ENCODE data around the gene SATB2. TPM values are rescaled to one million over a fixed set of nuclear protein-coding genes. Genes with fewer than 3 reads are reported as not detected.

SATB2 gene
- total and polyA plus RNA-seq, 12 donors = 3.4 to 18.3 (median 10.1) TPM

DNA sequence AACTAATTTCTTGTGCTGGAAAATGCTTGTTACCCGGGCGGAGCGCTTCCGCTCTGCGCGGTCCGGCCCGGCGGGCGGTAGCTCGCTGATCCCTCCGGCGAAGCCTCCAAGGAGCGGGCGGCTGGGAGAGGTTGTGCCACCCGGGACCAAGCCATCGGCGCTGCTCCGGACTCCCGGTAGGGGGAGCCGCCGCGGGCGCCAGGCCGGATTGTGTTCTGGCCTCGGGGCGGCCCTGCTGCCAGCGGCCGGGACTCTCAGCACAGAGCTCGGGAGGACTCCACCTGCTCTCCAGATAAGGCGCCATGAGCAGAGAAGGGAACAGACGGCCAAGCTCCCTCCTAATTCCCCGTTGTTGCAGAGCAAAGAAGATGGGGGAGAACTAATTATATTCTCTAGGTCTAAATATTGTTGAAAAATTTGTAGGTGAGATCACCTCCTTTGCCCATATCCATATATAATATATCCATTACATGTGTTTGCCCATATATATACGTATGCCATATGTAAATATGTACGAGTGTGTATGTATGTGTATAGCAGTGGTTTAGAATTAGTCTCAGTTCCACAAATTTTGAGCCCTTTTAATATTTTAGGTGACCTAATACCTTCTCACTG is 13.8 kb upstream of the SATB2 start:
- TF ChIP-seq POLR2A (IDR thresholded peaks at IDR 0.05) (no peak), CTCF (IDR thresholded peaks at IDR 0.05) (peak; percentile 53 to 72 (median 65))
- WGBS, 4 donors = 6 to 25% (median 6%) methylated on average over 7 to 35 of the region's 35 CpGs
- Histone ChIP-seq H3K4me1 (replicated peaks in 1 of 2) (peaks cover 0 to 17% of the 10 kb centered on the region in 2 donors), H3K27ac (no peak overlapping the region), H3K9me3 (replicated peaks in 1 of 3) (no peaks in the 10 kb centered on the region), H3K36me3 (replicated peaks in 1 of 2) (no peaks in the 10 kb centered on the region), H3K4me3 (peak overlapping the region in 1 of 4 donors; percentile 40), H3K27me3 (peaks cover 65% of the 10 kb centered on the region)
- peak; percentile 71 to 83 (median 78) for DNase-seq
- intact Hi-C loops (cut with DNase I) = no loop called here

GRCh38 chr2:199470672-199471442 is 13.1 kb upstream of the SATB2 start:
- Histone ChIP-seq H3K27me3 (peaks cover 72% of the 10 kb centered on the region), H3K9me3 (replicated peaks in 1 of 3) (no peaks in the 10 kb centered on the region), H3K4me3 (peak overlapping the region in 1 of 4 donors; percentile 40), H3K27ac (no peak overlapping the region), H3K36me3 (replicated peaks in 1 of 2) (no peaks in the 10 kb centered on the region), H3K4me1 (replicated peaks in 1 of 2) (peaks cover 0 to 17% of the 10 kb centered on the region in 2 donors)
- no peak for DNase-seq
- WGBS, 4 donors = 3 to 11% (median 9%) methylated on average over 18 to 48 of the region's 48 CpGs
- intact Hi-C loops (cut with DNase I) = no loop called here
- TF ChIP-seq POLR2A (IDR thresholded peaks at IDR 0.05) (no peak), CTCF (IDR thresholded peaks at IDR 0.05) (no peak)

DNA sequence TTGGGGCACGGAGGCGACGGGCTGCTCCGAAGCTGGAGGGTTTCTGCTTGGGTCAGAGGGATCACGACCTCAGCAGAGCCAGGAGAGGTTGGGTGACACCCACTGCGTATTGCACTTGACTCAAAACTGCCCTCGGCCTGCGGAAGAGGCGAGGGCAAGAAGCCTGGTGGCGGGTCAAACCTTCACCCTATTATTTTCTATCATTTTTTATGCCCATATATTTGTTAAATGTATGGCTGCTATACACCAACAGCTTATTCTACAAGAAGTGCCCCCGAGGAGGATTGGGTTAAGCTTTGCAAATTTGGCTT is 12.6 kb upstream of the SATB2 start:
- Histone ChIP-seq H3K4me1 (replicated peaks in 1 of 2) (peaks cover 0 to 17% of the 10 kb centered on the region in 2 donors), H3K36me3 (replicated peaks in 1 of 2) (no peaks in the 10 kb centered on the region), H3K27ac (no peak overlapping the region), H3K27me3 (peaks cover 78% of the 10 kb centered on the region), H3K4me3 (no peak overlapping the region), H3K9me3 (replicated peaks in 1 of 3) (no peaks in the 10 kb centered on the region)
- no peak for DNase-seq
- TF ChIP-seq POLR2A (IDR thresholded peaks at IDR 0.05) (no peak), CTCF (IDR thresholded peaks at IDR 0.05) (no peak)
- intact Hi-C loops (cut with DNase I) = no loop called here
- WGBS, 4 donors = 9 to 30% (median 21%) methylated on average over 6 to 11 of the region's 11 CpGs

DNA sequence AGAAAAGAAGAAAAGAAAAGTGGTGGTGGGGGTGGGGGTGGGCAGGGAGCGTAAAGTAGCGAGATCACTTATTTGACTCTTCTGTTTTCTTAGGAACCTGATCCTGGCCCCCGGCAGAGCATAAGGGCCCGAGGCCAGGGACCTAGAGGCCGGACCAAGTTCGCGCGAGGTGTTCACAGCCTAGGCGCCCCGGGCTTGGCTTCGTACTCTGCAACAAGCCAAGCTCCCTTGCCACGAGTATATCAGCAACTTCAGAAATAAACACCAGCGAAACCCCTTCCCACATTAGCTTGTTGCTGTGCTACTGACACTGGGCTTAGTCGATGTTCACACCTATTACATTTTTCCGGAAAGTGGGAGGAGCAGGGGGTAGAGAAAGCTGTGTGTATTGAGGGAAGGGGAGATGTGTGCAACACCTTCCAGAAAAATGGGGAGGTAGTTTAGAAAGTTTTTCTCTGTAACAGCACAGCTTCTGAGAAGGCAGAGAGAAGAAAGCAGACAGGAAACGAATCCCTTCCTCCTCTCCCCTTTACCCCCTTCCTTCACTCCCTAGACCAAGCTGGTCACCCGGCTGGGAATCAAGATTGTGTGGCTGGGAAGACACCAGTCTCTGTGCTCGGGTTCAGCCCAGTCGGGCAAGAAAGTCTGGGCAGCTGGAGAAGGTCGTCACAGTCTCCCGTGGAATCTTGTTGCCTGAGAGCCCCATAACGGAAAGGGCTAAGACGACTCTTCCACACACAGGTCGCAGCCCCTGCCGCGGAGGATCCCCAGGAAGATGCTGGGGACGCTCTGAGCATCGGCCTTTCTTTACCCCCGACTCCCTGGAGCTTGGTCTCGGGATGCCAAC is 12.0 kb upstream of the SATB2 start:
- no peak for DNase-seq
- no peak overlapping the region for H3K27ac ChIP-seq
- peaks cover 82% of the 10 kb centered on the region for H3K27me3 ChIP-seq
- no peak overlapping the region for H3K4me3 ChIP-seq
- TF ChIP-seq CTCF (IDR thresholded peaks at IDR 0.05) = no peak
- TF ChIP-seq POLR2A (IDR thresholded peaks at IDR 0.05) = no peak
- intact Hi-C loops (cut with DNase I) = no loop called here
- no peaks in the 10 kb centered on the region for H3K36me3 ChIP-seq (replicated peaks in 1 of 2)
- no peaks in the 10 kb centered on the region for H3K9me3 ChIP-seq (replicated peaks in 1 of 3)
- H3K4me1 ChIP-seq (replicated peaks in 1 of 2) = peaks cover 0 to 17% of the 10 kb centered on the region in 2 donors
- WGBS, 4 donors = 16 to 30% (median 20%) methylated on average over 23 to 30 of the region's 30 CpGs
